Lung (tissue), 12 donors: ENCODE data around the gene ADARB1. TPM values are rescaled to one million over a fixed set of nuclear protein-coding genes. Genes with fewer than 3 reads are reported as not detected.

Experiments
- ATAC-seq: fragments of 200-7000 bp; cut with Tn5 transposase; one replicate; pipeline ENCODE4 v1.9.1; 2020; ENCODE audit warnings: moderate number of reproducible peaks; ENCODE audit not compliant: insufficient read depth, low FRiP score
- DNase-seq, 3 donors: peaks; one replicate each; pipeline ENCODE4 v3.0.0-alpha.2; 2013 to 2017
- H3K27ac ChIP-seq, 2 donors: one replicate each; pipeline ENCODE4 v1.5.1; 2013; ENCODE audit warnings: mild to moderate bottlenecking in 2 of 2, moderate library complexity in 2 of 2, control low read depth in 1 of 2, inconsistent platforms in 1 of 2, low read depth in 1 of 2, low read length in 1 of 2
- H3K27me3 ChIP-seq, 3 donors: one replicate each; pipeline ENCODE4 v1.5.1; 2013; ENCODE audit warnings: low read length in 2 of 3; ENCODE audit not compliant: control insufficient read depth in 3 of 3, insufficient read depth in 3 of 3
- H3K36me3 ChIP-seq, 4 donors: one replicate each; pipeline ENCODE4 v1.5.1; 2013; ENCODE audit warnings: low read length in 4 of 4, mild to moderate bottlenecking in 1 of 4, moderate library complexity in 1 of 4; ENCODE audit not compliant: control insufficient read depth in 4 of 4, insufficient read depth in 4 of 4
- H3K4me1 ChIP-seq, 5 donors: one replicate each; pipeline ENCODE4 v1.5.1; 2013; ENCODE audit warnings: low read length in 5 of 5, mild to moderate bottlenecking in 2 of 5, moderate library complexity in 1 of 5; ENCODE audit not compliant: control insufficient read depth in 5 of 5, insufficient read depth in 5 of 5
- H3K4me3 ChIP-seq: one replicate; pipeline ENCODE4 v1.5.1; 2013; ENCODE audit warnings: mild to moderate bottlenecking, control low read depth, moderate library complexity
- H3K9ac ChIP-seq, 2 donors: one replicate each; pipeline ENCODE4 v1.5.1; 2013; ENCODE audit warnings: low read length in 2 of 2, control low read depth in 1 of 2; ENCODE audit not compliant: insufficient read depth in 1 of 2
- H3K9me3 ChIP-seq, 4 donors: one replicate each; pipeline ENCODE4 v1.5.1; 2013; ENCODE audit warnings: low read length in 3 of 4, mild to moderate bottlenecking in 1 of 4, moderate library complexity in 1 of 4; ENCODE audit not compliant: control insufficient read depth in 4 of 4, insufficient read depth in 3 of 4
- CTCF ChIP-seq: IDR thresholded peaks from 2 replicates; pipeline ENCODE4 v1.5.1; 2012; ENCODE audit warnings: mild to moderate bottlenecking; ENCODE audit errors: control extremely low read depth, extremely low read depth
- WGBS, 2 donors: extraction: QIAGEN DNeasy Blood & Tissue Kit; methylation state at CpG; one replicate each; pipeline ENCODE4 v1.1.7; 2013; 5-methylcytosine and 5-hydroxymethylcytosine counted together
- polyA plus RNA-seq, 2 donors: library from polyadenylated mRNA; stranded (reverse); fragments of 200-250 nt; gene quantifications; one replicate each; pipeline ENCODE4 v1.2.1, GENCODE V29; 2013
- total RNA-seq, 2 donors: library from RNA; depleted of rRNA in 1 of 2; stranded (reverse); fragments of >200 nt in 1 of 2; gene quantifications; one replicate each; pipeline ENCODE4 v1.2.1, GENCODE V29; 2014 to 2021
- donor health status: control.
- donor health status: control.
- donor health status: Bipolar disorder and iron deficiency.
- donor health status: healthy.
- donor health status: DM: yes; HTN: yes; CAD: no.

ADARB1 gene
- total and polyA plus RNA-seq, 4 donors = 13.4 to 47.7 (median 32.6) TPM

- H3K27ac ChIP-seq = no peak overlapping the region
- peaks cover 3 to 45% (median 22%) of the 10 kb centered on the region in 5 donors for H3K4me1 ChIP-seq
- ATAC-seq = no peak
- no peak overlapping the region for H3K9ac ChIP-seq
- no peak overlapping the region for H3K4me3 ChIP-seq
- WGBS, 2 donors = 95 to 97% methylated on average over 4 of the region's 4 CpGs
- no peak for DNase-seq
- no peaks in the 10 kb centered on the region for H3K27me3 ChIP-seq
- TF ChIP-seq CTCF = no peak
- no peaks in the 10 kb centered on the region for H3K9me3 ChIP-seq
- H3K36me3 ChIP-seq = no peaks in the 10 kb centered on the region
These were observed 13.7 kb downstream of the ADARB1 start for GRCh38 chr21:45088116-45088515.

- peak overlapping the region in 1 of 2 donors; percentile 40 for H3K27ac ChIP-seq
- H3K4me3 ChIP-seq = no peak overlapping the region
- DNase-seq = no peak
- 84 to 86% methylated on average over 8 of the region's 8 CpGs for WGBS, 2 donors
- H3K4me1 ChIP-seq = peaks cover 3 to 49% (median 25%) of the 10 kb centered on the region in 5 donors
- no peak overlapping the region for H3K9ac ChIP-seq
- no peaks in the 10 kb centered on the region for H3K36me3 ChIP-seq
- no peak for TF ChIP-seq CTCF
- H3K27me3 ChIP-seq = no peaks in the 10 kb centered on the region
- no peak for ATAC-seq
- H3K9me3 ChIP-seq = no peaks in the 10 kb centered on the region
These were observed 14.3 kb downstream of the ADARB1 start for GRCh38 chr21:45088729-45089128.

GRCh38 chr21:45089964-45090363 is 15.6 kb downstream of the ADARB1 start:
- TF ChIP-seq CTCF = no peak
- WGBS, 2 donors = 57 to 68% methylated on average over 4 of the region's 4 CpGs

GRCh38 chr21:45090966-45091365 is 16.6 kb downstream of the ADARB1 start:
- Histone ChIP-seq H3K4me3 (no peak overlapping the region), H3K4me1 (peaks cover 18 to 62% (median 25%) of the 10 kb centered on the region in 5 donors), H3K36me3 (no peaks in the 10 kb centered on the region), H3K27me3 (no peaks in the 10 kb centered on the region), H3K9ac (no peak overlapping the region), H3K27ac (no peak overlapping the region), H3K9me3 (no peaks in the 10 kb centered on the region)
- DNase-seq (no peak), ATAC-seq (no peak)
- 72 to 82% methylated on average over 4 of the region's 4 CpGs for WGBS, 2 donors
- TF ChIP-seq CTCF = no peak

More at GRCh38 chr21:45089964-45090363, 15.6 kb downstream of the ADARB1 start:
- no peak overlapping the region for H3K27ac ChIP-seq
- H3K9ac ChIP-seq = no peak overlapping the region
- H3K9me3 ChIP-seq = no peaks in the 10 kb centered on the region
- DNase-seq = no peak
- H3K4me3 ChIP-seq = no peak overlapping the region
- peaks cover 10 to 57% (median 25%) of the 10 kb centered on the region in 5 donors for H3K4me1 ChIP-seq
- no peak for ATAC-seq
- H3K27me3 ChIP-seq = no peaks in the 10 kb centered on the region
- H3K36me3 ChIP-seq = no peaks in the 10 kb centered on the region
